MCF 10A (cell line): ENCODE measurements around the gene PNLIPRP1. TPM values are rescaled to one million over a fixed set of nuclear protein-coding genes. Genes with fewer than 3 reads are reported as not detected.

Source experiments
- BruUV-seq: library from RNA; stranded (reverse); fragments of 400-500 nt; replicated peaks from 2 replicates; lab custom pipeline; 2021; lab: Mats Ljungman, UMichigan
- CTCF ChIA-PET: fragments of 300-600 bp; sonication (Branson Sonifier 250); formaldehyde crosslinking; extraction: SDS; loops from one replicate; lab custom pipeline; 2021; ENCODE audit warnings: antibody characterized with exemption, inconsistent platforms; lab: Yijun Ruan, JAX
- POLR2A ChIA-PET: fragments of 300-600, 350-650 bp; sonication (Branson Sonifier 250); formaldehyde crosslinking; extraction: SDS; loops from one replicate; lab custom pipeline; 2020; ENCODE audit warnings: antibody characterized with exemption, inconsistent platforms; lab: Yijun Ruan, JAX
- DNase-seq: peaks from one replicate; pipeline ENCODE4 v3.0.0-alpha.2; 2018; ENCODE audit not compliant: unreplicated experiment
- H3K27ac Mint-ChIP-seq: one replicate; pipeline ENCODE4 v1.8.0; 2022; ENCODE audit warnings: mild to moderate bottlenecking, low read depth, mixed read lengths; ENCODE audit not compliant: unreplicated experiment
- H3K27me3 Mint-ChIP-seq: one replicate; pipeline ENCODE4 v1.8.0; 2022; ENCODE audit warnings: mixed read lengths; ENCODE audit not compliant: insufficient read depth, unreplicated experiment
- H3K36me3 Mint-ChIP-seq: one replicate; pipeline ENCODE4 v1.8.0; 2022; ENCODE audit warnings: mild to moderate bottlenecking, moderate library complexity, mixed read lengths; ENCODE audit not compliant: insufficient read depth, unreplicated experiment
- H3K4me1 Mint-ChIP-seq: one replicate; pipeline ENCODE4 v1.8.0; 2022; ENCODE audit warnings: mixed read lengths; ENCODE audit not compliant: insufficient read depth, unreplicated experiment
- H3K4me3 Mint-ChIP-seq: one replicate; pipeline ENCODE4 v1.8.0; 2022; ENCODE audit warnings: mild to moderate bottlenecking, moderate library complexity, mixed read lengths; ENCODE audit not compliant: unreplicated experiment
- H3K9me3 Mint-ChIP-seq: one replicate; pipeline ENCODE4 v1.8.0; 2022; ENCODE audit warnings: mixed read lengths; ENCODE audit not compliant: unreplicated experiment
- intact Hi-C: fragments of 100-400 bp; cut with micrococcal nuclease; formaldehyde crosslinking; loops from 2 replicates; pipeline ENCODE4 v1.14.1; 2022
- total RNA-seq: library from RNA; stranded (reverse); gene quantifications from 2 replicates; pipeline ENCODE4 v1.2.3, GENCODE V29; 2022
- TF ChIP-seq, protein P1 (sequence below): fragments of 200-600 bp; IDR thresholded peaks from one replicate; pipeline ENCODE4 v1.8.0; 2022; ENCODE audit warnings: antibody characterized with exemption, mild to moderate bottlenecking; ENCODE audit not compliant: unreplicated experiment

Gene PNLIPRP1
- total RNA-seq, 1 experiment from 2014 or later: not detected

- CTCF ChIA-PET: no interaction called here
Observed at GRCh38 chr10:116548301-116548700, 42.5 kb upstream of the PNLIPRP1 start.

DNA sequence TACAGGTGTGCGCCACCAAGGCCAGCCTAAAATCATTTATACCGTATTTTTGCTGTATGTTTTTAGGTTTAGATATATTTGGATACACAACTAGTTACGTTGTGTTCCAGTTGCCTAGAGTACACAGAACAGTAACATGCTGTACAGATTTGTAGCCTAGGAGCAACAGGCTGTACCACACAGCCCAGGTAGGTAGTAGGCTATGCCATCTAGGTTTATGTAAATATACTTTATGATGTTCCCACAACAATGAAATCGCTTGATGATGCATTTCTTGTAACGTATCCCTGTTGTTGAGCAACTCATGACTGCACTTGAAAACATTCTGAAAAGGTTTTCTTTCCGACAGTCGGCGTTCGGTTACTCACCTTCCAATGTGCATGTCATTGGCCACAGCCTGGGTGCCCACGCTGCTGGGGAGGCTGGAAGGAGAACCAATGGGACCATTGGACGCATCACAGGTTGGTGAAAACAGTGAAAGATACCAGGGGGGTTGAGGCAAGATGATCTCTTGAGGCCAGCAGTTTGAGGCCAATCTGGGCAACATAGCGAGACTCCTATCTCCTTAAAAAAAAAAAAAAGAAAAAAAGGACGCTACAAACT is 37.3 kb upstream of the PNLIPRP1 start:
- peak; percentile 47 for DNase-seq
- no peak overlapping the region for H3K4me3 Mint-ChIP-seq
- H3K27ac Mint-ChIP-seq: no peak overlapping the region
- CTCF ChIA-PET: no interaction called here
- no TSS peak for BruUV-seq
- no peaks in the 10 kb centered on the region for H3K4me1 Mint-ChIP-seq
- H3K36me3 Mint-ChIP-seq: no peaks in the 10 kb centered on the region
- no peaks in the 10 kb centered on the region for H3K27me3 Mint-ChIP-seq
- no peaks in the 10 kb centered on the region for H3K9me3 Mint-ChIP-seq
- intact Hi-C loops: no loop called here
- TF ChIP-seq, protein P1, sequence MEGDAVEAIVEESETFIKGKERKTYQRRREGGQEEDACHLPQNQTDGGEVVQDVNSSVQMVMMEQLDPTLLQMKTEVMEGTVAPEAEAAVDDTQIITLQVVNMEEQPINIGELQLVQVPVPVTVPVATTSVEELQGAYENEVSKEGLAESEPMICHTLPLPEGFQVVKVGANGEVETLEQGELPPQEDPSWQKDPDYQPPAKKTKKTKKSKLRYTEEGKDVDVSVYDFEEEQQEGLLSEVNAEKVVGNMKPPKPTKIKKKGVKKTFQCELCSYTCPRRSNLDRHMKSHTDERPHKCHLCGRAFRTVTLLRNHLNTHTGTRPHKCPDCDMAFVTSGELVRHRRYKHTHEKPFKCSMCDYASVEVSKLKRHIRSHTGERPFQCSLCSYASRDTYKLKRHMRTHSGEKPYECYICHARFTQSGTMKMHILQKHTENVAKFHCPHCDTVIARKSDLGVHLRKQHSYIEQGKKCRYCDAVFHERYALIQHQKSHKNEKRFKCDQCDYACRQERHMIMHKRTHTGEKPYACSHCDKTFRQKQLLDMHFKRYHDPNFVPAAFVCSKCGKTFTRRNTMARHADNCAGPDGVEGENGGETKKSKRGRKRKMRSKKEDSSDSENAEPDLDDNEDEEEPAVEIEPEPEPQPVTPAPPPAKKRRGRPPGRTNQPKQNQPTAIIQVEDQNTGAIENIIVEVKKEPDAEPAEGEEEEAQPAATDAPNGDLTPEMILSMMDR: no peak
- POLR2A ChIA-PET: no interaction called here

More at GRCh38 chr10:116548301-116548700, 42.5 kb upstream of the PNLIPRP1 start:
- TF ChIP-seq, protein P1: no peak
- POLR2A ChIA-PET: no interaction called here
- Mint-ChIP-seq H3K4me3 (no peak overlapping the region), H3K9me3 (no peaks in the 10 kb centered on the region), H3K4me1 (no peaks in the 10 kb centered on the region), H3K27me3 (no peaks in the 10 kb centered on the region), H3K36me3 (no peaks in the 10 kb centered on the region), H3K27ac (no peak overlapping the region)
- BruUV-seq: no TSS peak
- intact Hi-C loops: no loop called here
- DNase-seq: no peak

DNA sequence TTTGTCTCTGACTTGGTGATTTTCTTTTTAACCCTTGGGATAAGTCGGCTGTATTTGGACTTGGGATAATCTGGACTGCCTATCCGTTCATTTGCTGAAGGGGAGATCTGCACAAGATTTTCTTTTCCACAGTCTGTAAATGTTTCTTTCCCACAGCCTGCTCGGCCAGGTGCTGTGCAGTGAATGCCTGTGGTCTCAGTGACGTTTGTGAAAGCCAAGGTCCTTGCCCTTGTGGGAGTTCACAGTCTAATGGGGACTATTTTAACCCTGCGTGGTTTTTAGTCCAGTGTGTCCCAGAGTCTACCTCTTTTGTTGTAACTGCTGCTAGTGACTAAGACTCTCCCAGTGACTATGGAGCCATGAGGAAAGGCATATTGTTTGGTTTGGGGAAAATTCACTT is 36.1 kb upstream of the PNLIPRP1 start:
- DNase-seq: no peak
- H3K4me3 Mint-ChIP-seq: no peak overlapping the region
- no TSS peak for BruUV-seq
- ChIA-PET CTCF (no interaction called here), POLR2A (no interaction called here)
- intact Hi-C loops: no loop called here
- TF ChIP-seq, protein P1: no peak
- no peak overlapping the region for H3K27ac Mint-ChIP-seq
- no peaks in the 10 kb centered on the region for H3K4me1 Mint-ChIP-seq
- peaks cover 8% of the 10 kb centered on the region for H3K27me3 Mint-ChIP-seq
- no peaks in the 10 kb centered on the region for H3K36me3 Mint-ChIP-seq
- H3K9me3 Mint-ChIP-seq: no peaks in the 10 kb centered on the region

GRCh38 chr10:116555880-116556279 is 34.9 kb upstream of the PNLIPRP1 start:
- CTCF ChIA-PET: interaction anchor here (0.6 to 1.0 kb wide), 2 partner anchors 29 to 65 kb away, joined by 3 to 4 read pairs; no protein-coding TSS in a partner anchor
- POLR2A ChIA-PET: no interaction called here
- no peak overlapping the region for H3K27ac Mint-ChIP-seq
- no TSS peak for BruUV-seq
- H3K9me3 Mint-ChIP-seq: no peaks in the 10 kb centered on the region
- TF ChIP-seq, protein P1: no peak
- no peak for DNase-seq
- peaks cover 12% of the 10 kb centered on the region for H3K27me3 Mint-ChIP-seq
- no peak overlapping the region for H3K4me3 Mint-ChIP-seq
- no peaks in the 10 kb centered on the region for H3K36me3 Mint-ChIP-seq
- intact Hi-C loops: no loop called here
- no peaks in the 10 kb centered on the region for H3K4me1 Mint-ChIP-seq
